GM12878 (cell line): Measurements from ENCODE around the gene SNHG17. TPM values are rescaled to one million over a fixed set of nuclear protein-coding genes. Genes with fewer than 3 reads are reported as not detected.

Source experiments
- ATF7 ChIP-seq: fragments of 450-650 bp; IDR thresholded peaks from 2 replicates; pipeline ENCODE4 v1.6.1; 2016; ENCODE audit warnings: low read depth, mild to moderate bottlenecking
- BRCA1 ChIP-seq: IDR thresholded peaks from 2 replicates; pipeline ENCODE4 v1.6.1; 2011; ENCODE audit warnings: low read depth, low read length, improper control_type of control experiment
- CEBPB ChIP-seq, 2 experiments: fragments of 150-350 bp in 1 of 2; IDR thresholded peaks; 2 replicates each; pipeline ENCODE4 v1.6.1; 2012 to 2014; ENCODE audit warnings: low read depth in 2 of 2, low read length in 2 of 2, borderline replicate concordance in 1 of 2, inconsistent platforms in 1 of 2
- CTCF ChIP-seq, 3 experiments: IDR thresholded peaks in 2 of 3; conservative IDR thresholded peaks in 1 of 3; 2 replicates each; pipeline ENCODE4 v1.5.1; 2011; ENCODE audit warnings: low read depth in 3 of 3, low read length in 3 of 3, mild to moderate bottlenecking in 3 of 3, control low read depth in 2 of 3, moderate library complexity in 2 of 3, inconsistent platforms in 1 of 3, mixed read lengths in 1 of 3; ENCODE audit not compliant: control insufficient read depth in 2 of 3, insufficient read depth in 1 of 3; ENCODE audit errors: extremely low read depth in 1 of 3
- CUX1 ChIP-seq: IDR thresholded peaks from 2 replicates; pipeline ENCODE4 v1.6.1; 2012; ENCODE audit warnings: improper control_type of control experiment, low read depth, low read length; ENCODE audit not compliant: insufficient replicate concordance
- E2F4 ChIP-seq: IDR thresholded peaks from 2 replicates; pipeline ENCODE4 v1.6.1; 2012; ENCODE audit warnings: low read depth, low read length, improper control_type of control experiment
- EED ChIP-seq: sonication (generic); IDR thresholded peaks from 2 replicates; pipeline ENCODE4 v1.6.1; 2016; ENCODE audit warnings: antibody characterized with exemption, low read depth
- FOS ChIP-seq: IDR thresholded peaks from 3 replicates; pipeline ENCODE4 v1.6.1; 2011; ENCODE audit warnings: borderline replicate concordance; ENCODE audit not compliant: insufficient read length; ENCODE audit errors: extremely low read depth
- FOXK2 ChIP-seq: fragments of 450-650 bp; IDR thresholded peaks from 2 replicates; pipeline ENCODE4 v1.6.1; 2017; ENCODE audit warnings: mild to moderate bottlenecking, moderate library complexity
- IKZF1 ChIP-seq: fragments of 450-650 bp; conservative IDR thresholded peaks from 2 replicates; pipeline ENCODE4 v1.6.1; 2017; ENCODE audit warnings: antibody characterized with exemption, mild to moderate bottlenecking
- MTA2 ChIP-seq: fragments of 450-650 bp; IDR thresholded peaks from 2 replicates; pipeline ENCODE4 v1.6.1; 2016; ENCODE audit warnings: low read depth, mild to moderate bottlenecking, moderate library complexity
- NFXL1 ChIP-seq: fragments of 450-650 bp; IDR thresholded peaks from 2 replicates; pipeline ENCODE4 v1.6.1; 2017; ENCODE audit warnings: antibody characterized with exemption, mild to moderate bottlenecking, borderline replicate concordance
- NRF1 ChIP-seq: conservative IDR thresholded peaks from 2 replicates; pipeline ENCODE4 v1.6.1; 2011; ENCODE audit warnings: mild to moderate bottlenecking, low read depth, low read length, improper control_type of control experiment
- PAX8 ChIP-seq: fragments of 450-650 bp; IDR thresholded peaks from 2 replicates; pipeline ENCODE4 v1.6.1; 2017; ENCODE audit warnings: mild to moderate bottlenecking, moderate library complexity
- RELA ChIP-seq: fragments of 450-650 bp; IDR thresholded peaks from 2 replicates; pipeline ENCODE4 v1.8.0; 2014; ENCODE audit warnings: borderline replicate concordance; ENCODE audit not compliant: partially characterized antibody
- RELB ChIP-seq: fragments of 450-650 bp; IDR thresholded peaks from 2 replicates; pipeline ENCODE4 v1.6.1; 2017; ENCODE audit warnings: low read depth, mild to moderate bottlenecking, moderate library complexity
- RFX5 ChIP-seq: IDR thresholded peaks from 2 replicates; pipeline ENCODE4 v1.6.1; 2011; ENCODE audit warnings: low read depth, low read length, improper control_type of control experiment
- SIN3A ChIP-seq: IDR thresholded peaks from 2 replicates; pipeline ENCODE4 v1.6.1; 2012; ENCODE audit warnings: low read depth, low read length, improper control_type of control experiment
- TAF1 ChIP-seq: IDR thresholded peaks from 2 replicates; pipeline ENCODE4 v1.6.1; 2011; ENCODE audit warnings: mild to moderate bottlenecking, low read depth, low read length, borderline replicate concordance
- ZBED1 ChIP-seq: IDR thresholded peaks from 2 replicates; pipeline ENCODE4 v1.6.1; 2016; ENCODE audit warnings: borderline replicate concordance
- polyA plus RNA-seq, 11 experiments: library from polyadenylated mRNA; depleted of rRNA in 4 of 11; unstranded in 6 of 11; stranded (reverse) in 5 of 11; fragments of >200 nt; fragmentation: Nextera tagmentation in 4 of 11; fragmentation: Illumina TruSeq in 1 of 11; extraction: Ambion mirVana in 4 of 11; extraction: Trizol in 1 of 11; gene quantifications; 1 replicate in 1 of 11; 2 replicates in 10 of 11; pipeline versions ENCODE4 v1.2.1 to v1.2.3, GENCODE V29; 2011 to 2016; ENCODE audit warnings: inconsistent platforms in 2 of 11, missing spikeins in 2 of 11, low read depth in 1 of 11
- total RNA-seq, 4 experiments: library from RNA; depleted of rRNA in 3 of 4; stranded (reverse); fragments of >200 nt in 3 of 4; fragmentation: Illumina TruSeq in 1 of 4; extraction: Trizol in 1 of 4; gene quantifications; 2 replicates each; pipeline versions ENCODE4 v1.2.1 to v1.2.3, GENCODE V29; 2013 to 2021

The SNHG17 gene
- total and polyA plus RNA-seq, 10 of the 15 experiments (the other 5 are each of a cell fraction or from before 2014, with no cell fraction given) = 20.8 to 63.0 (median 33.9) TPM

GRCh38 chr20:38447931-38448675 lies 13.0 kb upstream of the SNHG17 start (continued):
- TF ChIP-seq NRF1 (no peak), MTA2 (0 out of 2 replicates have a peak, but pooled peaks have one; percentile 24), RELA (no peak), PAX8 (no peak), NFXL1 (no peak), IKZF1 (peak; percentile 70), BRCA1 (no peak), ATF7 (0 out of 2 replicates have a peak, but pooled peaks have one; percentile 16), SIN3A (no peak), RFX5 (no peak), RELB (peak; percentile 27; the same call in 1 of the 2 replicates), FOXK2 (no peak), CEBPB (IDR thresholded peaks at IDR 0.05; ENCODE audit: borderline replicate concordance in 1 of 2, low read depth in 2 of 2, low read length in 2 of 2) (no peak), CUX1 (no peak), ZBED1 (no peak), FOS (no peak), E2F4 (no peak), EED (peak; percentile 59; the same call in 1 of the 2 replicates), TAF1 (no peak), CTCF (IDR thresholded peaks at IDR 0.05 in 2 of 3, conservative IDR thresholded peaks at IDR 0.05 in 1 of 3; ENCODE audit: control insufficient read depth in 2 of 3, extremely low read depth in 1 of 3, insufficient read depth in 1 of 3, low read depth in 3 of 3, low read length in 3 of 3) (peak in 2 of 3 experiments; percentile 1 to 9; a peak in 1 of 6 replicates)
